ENCODE measurements around the gene NCAPG2.

The NCAPG2 gene

GRCh38 chr7:158620839-158621441 is 83.7 kb downstream of the NCAPG2 start:
- no peak overlapping the region for H3K4me3 ChIP-seq (ENCODE audit: low read depth in 1 of 2, low read length in 2 of 2)
- no peak overlapping the region for H3K27ac ChIP-seq (ENCODE audit: low read length)
- no peaks in the 10 kb centered on the region for H3K4me1 ChIP-seq (ENCODE audit: control insufficient read depth in 1 of 2, insufficient read depth in 2 of 2, low read length in 2 of 2)
- H3K36me3 ChIP-seq (ENCODE audit: control insufficient read depth in 1 of 2, insufficient read depth in 2 of 2, low read length in 2 of 2): no peaks in the 10 kb centered on the region
- H3K27me3 ChIP-seq (ENCODE audit: low read depth, low read length): no peaks in the 10 kb centered on the region
- H3K9me3 ChIP-seq (ENCODE audit: control insufficient read depth in 1 of 2, low read length in 2 of 2): no peaks in the 10 kb centered on the region

DNA sequence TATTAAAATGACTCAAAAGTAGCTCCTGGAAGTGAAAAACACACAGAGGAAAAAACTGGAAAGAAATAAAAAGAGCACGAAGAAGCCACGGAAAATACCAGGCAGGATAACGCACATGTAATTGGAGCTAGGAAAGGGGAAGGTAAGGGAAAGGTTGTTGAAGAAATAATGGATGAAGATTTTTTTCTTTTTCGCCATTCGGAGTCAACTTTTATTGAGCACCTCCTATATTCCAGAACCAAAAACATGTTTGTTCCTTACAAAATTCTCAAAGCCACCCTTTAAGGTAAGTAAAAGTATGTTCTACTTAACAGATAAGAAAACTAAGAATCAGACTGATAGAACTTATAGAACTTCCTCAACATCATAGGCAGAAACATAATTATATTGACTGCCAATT is 84.2 kb downstream of the NCAPG2 start:
- H3K27ac ChIP-seq (ENCODE audit: low read length): no peak overlapping the region
- H3K9me3 ChIP-seq (ENCODE audit: control insufficient read depth in 1 of 2, low read length in 2 of 2): no peaks in the 10 kb centered on the region
- no peaks in the 10 kb centered on the region for H3K4me1 ChIP-seq (ENCODE audit: control insufficient read depth in 1 of 2, insufficient read depth in 2 of 2, low read length in 2 of 2)
- H3K27me3 ChIP-seq (ENCODE audit: low read depth, low read length): no peaks in the 10 kb centered on the region
- no peaks in the 10 kb centered on the region for H3K36me3 ChIP-seq (ENCODE audit: control insufficient read depth in 1 of 2, insufficient read depth in 2 of 2, low read length in 2 of 2)
- H3K4me3 ChIP-seq (ENCODE audit: low read depth in 1 of 2, low read length in 2 of 2): no peak overlapping the region

- no peaks in the 10 kb centered on the region for H3K9me3 ChIP-seq (ENCODE audit: control insufficient read depth in 1 of 2, low read length in 2 of 2)
- no peaks in the 10 kb centered on the region for H3K36me3 ChIP-seq (ENCODE audit: control insufficient read depth in 1 of 2, insufficient read depth in 2 of 2, low read length in 2 of 2)
- no peak overlapping the region for H3K27ac ChIP-seq (ENCODE audit: low read length)
- no peaks in the 10 kb centered on the region for H3K4me1 ChIP-seq (ENCODE audit: control insufficient read depth in 1 of 2, insufficient read depth in 2 of 2, low read length in 2 of 2)
- H3K4me3 ChIP-seq (ENCODE audit: low read depth in 1 of 2, low read length in 2 of 2): no peak overlapping the region
- no peaks in the 10 kb centered on the region for H3K27me3 ChIP-seq (ENCODE audit: low read depth, low read length)
These were observed 85.9 kb downstream of the NCAPG2 start for GRCh38 chr7:158618745-158619140.

GRCh38 chr7:158617737-158618128 is 86.9 kb downstream of the NCAPG2 start:
- H3K4me1 ChIP-seq (ENCODE audit: control insufficient read depth in 1 of 2, insufficient read depth in 2 of 2, low read length in 2 of 2): no peaks in the 10 kb centered on the region
- no peak overlapping the region for H3K27ac ChIP-seq (ENCODE audit: low read length)
- H3K27me3 ChIP-seq (ENCODE audit: low read depth, low read length): no peaks in the 10 kb centered on the region
- H3K36me3 ChIP-seq (ENCODE audit: control insufficient read depth in 1 of 2, insufficient read depth in 2 of 2, low read length in 2 of 2): no peaks in the 10 kb centered on the region
- no peaks in the 10 kb centered on the region for H3K9me3 ChIP-seq (ENCODE audit: control insufficient read depth in 1 of 2, low read length in 2 of 2)
- no peak overlapping the region for H3K4me3 ChIP-seq (ENCODE audit: low read depth in 1 of 2, low read length in 2 of 2)

- Histone ChIP-seq H3K27ac (ENCODE audit: low read length) (no peak overlapping the region), H3K9me3 (ENCODE audit: control insufficient read depth in 1 of 2, low read length in 2 of 2) (no peaks in the 10 kb centered on the region)
These were observed 88.6 kb downstream of the NCAPG2 start for GRCh38 chr7:158616050-158616449.

DNA sequence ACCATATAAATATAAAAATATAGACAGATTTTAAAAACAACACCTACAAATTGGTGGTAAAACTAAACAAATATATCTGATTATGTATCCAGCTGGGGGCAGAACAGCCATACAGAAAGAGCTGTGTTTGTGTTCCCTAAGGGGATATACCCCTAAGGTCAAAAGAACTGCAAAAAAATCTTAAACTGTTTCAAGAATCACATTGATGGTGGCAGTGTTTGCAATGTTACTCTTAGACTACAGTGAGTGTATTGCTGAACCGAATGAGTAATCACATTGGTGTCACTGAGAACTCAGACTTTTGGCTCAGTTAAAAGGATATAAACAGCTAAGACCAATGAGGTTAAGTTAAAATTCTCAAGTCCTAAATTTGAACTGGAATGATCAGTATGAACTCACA is 89.9 kb downstream of the NCAPG2 start:
- Histone ChIP-seq H3K4me1 (ENCODE audit: control insufficient read depth in 1 of 2, insufficient read depth in 2 of 2, low read length in 2 of 2) (no peaks in the 10 kb centered on the region), H3K36me3 (ENCODE audit: control insufficient read depth in 1 of 2, insufficient read depth in 2 of 2, low read length in 2 of 2) (no peaks in the 10 kb centered on the region), H3K27ac (ENCODE audit: low read length) (no peak overlapping the region), H3K9me3 (ENCODE audit: control insufficient read depth in 1 of 2, low read length in 2 of 2) (no peaks in the 10 kb centered on the region), H3K4me3 (ENCODE audit: low read depth in 1 of 2, low read length in 2 of 2) (no peak overlapping the region), H3K27me3 (ENCODE audit: low read depth, low read length) (no peaks in the 10 kb centered on the region)

More at GRCh38 chr7:158616050-158616449, 88.6 kb downstream of the NCAPG2 start:
- Histone ChIP-seq H3K4me1 (ENCODE audit: control insufficient read depth in 1 of 2, insufficient read depth in 2 of 2, low read length in 2 of 2) (no peaks in the 10 kb centered on the region), H3K36me3 (ENCODE audit: control insufficient read depth in 1 of 2, insufficient read depth in 2 of 2, low read length in 2 of 2) (no peaks in the 10 kb centered on the region), H3K4me3 (ENCODE audit: low read depth in 1 of 2, low read length in 2 of 2) (no peak overlapping the region), H3K27me3 (ENCODE audit: low read depth, low read length) (no peaks in the 10 kb centered on the region)

GRCh38 chr7:158613481-158613880 is 91.1 kb downstream of the NCAPG2 start:
- Histone ChIP-seq H3K9me3 (ENCODE audit: control insufficient read depth in 1 of 2, low read length in 2 of 2) (no peaks in the 10 kb centered on the region), H3K27ac (ENCODE audit: low read length) (no peak overlapping the region), H3K4me1 (ENCODE audit: control insufficient read depth in 1 of 2, insufficient read depth in 2 of 2, low read length in 2 of 2) (no peaks in the 10 kb centered on the region), H3K36me3 (ENCODE audit: control insufficient read depth in 1 of 2, insufficient read depth in 2 of 2, low read length in 2 of 2) (no peaks in the 10 kb centered on the region), H3K4me3 (ENCODE audit: low read depth in 1 of 2, low read length in 2 of 2) (no peak overlapping the region), H3K27me3 (ENCODE audit: low read depth, low read length) (no peaks in the 10 kb centered on the region)

GRCh38 chr7:158612546-158612945 is 92.1 kb downstream of the NCAPG2 start:
- no peaks in the 10 kb centered on the region for H3K9me3 ChIP-seq (ENCODE audit: control insufficient read depth in 1 of 2, low read length in 2 of 2)
- no peak overlapping the region for H3K27ac ChIP-seq (ENCODE audit: low read length)
- H3K4me1 ChIP-seq (ENCODE audit: control insufficient read depth in 1 of 2, insufficient read depth in 2 of 2, low read length in 2 of 2): no peaks in the 10 kb centered on the region
- no peaks in the 10 kb centered on the region for H3K36me3 ChIP-seq (ENCODE audit: control insufficient read depth in 1 of 2, insufficient read depth in 2 of 2, low read length in 2 of 2)
- no peaks in the 10 kb centered on the region for H3K27me3 ChIP-seq (ENCODE audit: low read depth, low read length)
- H3K4me3 ChIP-seq (ENCODE audit: low read depth in 1 of 2, low read length in 2 of 2): no peak overlapping the region

DNA sequence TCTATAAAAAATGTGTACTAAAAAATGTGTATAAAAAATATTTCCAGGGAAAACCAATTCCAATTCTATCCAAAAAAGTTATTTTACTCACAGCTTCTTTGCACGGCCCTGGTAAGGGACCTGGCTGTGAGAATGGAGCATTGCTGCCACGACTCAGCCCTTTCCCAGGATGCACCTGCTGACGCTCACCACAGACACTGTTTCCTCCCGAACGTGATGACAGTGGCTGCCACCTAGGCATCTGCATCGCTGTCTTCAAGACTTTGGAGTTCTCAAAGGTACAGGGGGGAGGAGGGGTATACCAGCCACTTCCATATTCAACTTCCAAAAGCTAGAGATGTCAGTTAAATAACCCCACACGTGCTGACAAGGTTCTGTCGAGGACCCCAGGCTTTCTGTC is 93.1 kb downstream of the NCAPG2 start:
- H3K27ac ChIP-seq (ENCODE audit: low read length): no peak overlapping the region
- H3K4me1 ChIP-seq (ENCODE audit: control insufficient read depth in 1 of 2, insufficient read depth in 2 of 2, low read length in 2 of 2): no peaks in the 10 kb centered on the region
- no peaks in the 10 kb centered on the region for H3K9me3 ChIP-seq (ENCODE audit: control insufficient read depth in 1 of 2, low read length in 2 of 2)
- H3K36me3 ChIP-seq (ENCODE audit: control insufficient read depth in 1 of 2, insufficient read depth in 2 of 2, low read length in 2 of 2): no peaks in the 10 kb centered on the region
- H3K4me3 ChIP-seq (ENCODE audit: low read depth in 1 of 2, low read length in 2 of 2): no peak overlapping the region
- no peaks in the 10 kb centered on the region for H3K27me3 ChIP-seq (ENCODE audit: low read depth, low read length)

DNA sequence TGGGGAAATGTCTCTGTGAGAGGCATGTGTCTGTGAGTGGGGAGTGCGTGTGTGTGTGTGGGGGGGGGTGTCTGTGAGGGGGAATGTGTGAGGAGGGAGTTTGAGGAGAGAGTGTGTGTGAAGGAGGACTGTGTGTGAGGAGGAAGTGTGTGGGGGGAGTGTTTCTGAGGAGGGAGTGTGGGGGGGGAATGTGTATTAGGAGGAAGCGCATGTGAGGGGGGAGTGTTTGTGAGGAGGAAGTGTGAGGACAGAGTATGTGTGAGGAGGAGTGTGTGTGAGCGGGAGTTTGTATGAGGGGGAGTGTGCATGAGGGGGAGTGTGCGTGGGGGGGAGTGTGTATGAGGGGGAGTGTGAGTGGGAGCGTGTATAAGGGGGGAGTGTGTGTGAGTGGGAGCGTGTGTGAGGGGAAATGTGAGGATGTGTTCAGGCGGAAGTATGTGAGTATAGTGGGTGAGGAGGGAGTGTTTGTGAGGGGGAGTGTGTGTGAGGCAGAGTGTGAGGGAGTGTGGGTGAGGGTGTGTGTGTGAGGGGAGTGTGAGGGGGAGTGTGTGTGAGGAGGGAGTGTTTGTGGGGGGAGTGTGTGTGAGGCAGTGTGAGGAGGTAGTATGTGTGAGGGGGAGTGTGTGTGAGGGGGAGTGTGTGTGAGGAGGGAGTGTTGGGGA is 95.2 kb downstream of the NCAPG2 start:
- Histone ChIP-seq H3K36me3 (ENCODE audit: control insufficient read depth in 1 of 2, insufficient read depth in 2 of 2, low read length in 2 of 2) (no peaks in the 10 kb centered on the region), H3K27me3 (ENCODE audit: low read depth, low read length) (no peaks in the 10 kb centered on the region), H3K4me3 (ENCODE audit: low read depth in 1 of 2, low read length in 2 of 2) (no peak overlapping the region), H3K9me3 (ENCODE audit: control insufficient read depth in 1 of 2, low read length in 2 of 2) (no peaks in the 10 kb centered on the region), H3K4me1 (ENCODE audit: control insufficient read depth in 1 of 2, insufficient read depth in 2 of 2, low read length in 2 of 2) (no peaks in the 10 kb centered on the region), H3K27ac (ENCODE audit: low read length) (no peak overlapping the region)

DNA sequence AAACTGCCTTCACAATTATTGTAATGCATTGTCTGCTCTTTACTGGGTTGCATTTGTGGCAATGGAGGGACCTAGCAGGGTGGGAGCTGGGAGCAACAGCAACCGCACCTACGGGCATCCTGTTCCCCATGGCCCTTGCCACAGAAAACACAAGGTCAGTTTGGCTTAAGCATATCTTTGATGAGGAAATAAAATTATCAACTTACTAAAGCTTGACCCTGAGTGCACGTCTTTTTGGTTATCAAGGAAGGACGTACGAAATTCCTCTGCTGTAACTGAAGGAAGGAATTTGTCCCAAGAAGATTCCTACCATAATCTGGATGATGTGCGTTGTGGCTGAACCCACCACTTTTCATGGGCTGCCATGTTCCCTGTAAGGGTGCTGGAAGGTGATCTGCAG is 97.0 kb downstream of the NCAPG2 start:
- H3K27me3 ChIP-seq (ENCODE audit: low read depth, low read length): no peaks in the 10 kb centered on the region
- H3K4me3 ChIP-seq (ENCODE audit: low read depth in 1 of 2, low read length in 2 of 2): no peak overlapping the region
- H3K4me1 ChIP-seq (ENCODE audit: control insufficient read depth in 1 of 2, insufficient read depth in 2 of 2, low read length in 2 of 2): no peaks in the 10 kb centered on the region
- H3K9me3 ChIP-seq (ENCODE audit: control insufficient read depth in 1 of 2, low read length in 2 of 2): no peaks in the 10 kb centered on the region
- H3K36me3 ChIP-seq (ENCODE audit: control insufficient read depth in 1 of 2, insufficient read depth in 2 of 2, low read length in 2 of 2): no peaks in the 10 kb centered on the region
- H3K27ac ChIP-seq (ENCODE audit: low read length): no peak overlapping the region

Data from muscle layer of duodenum (tissue), 2 donors.